WERI-Rb-1 (cell line): ENCODE results near the gene SHISAL1.
"Not testable (repeated sequence)": the region's sequence is repeated elsewhere in the genome, so short reads cannot be mapped to it uniquely, and the experiment has no call there.

Experiments
- DNase-seq: peaks from one replicate; pipeline ENCODE4 v3.0.0-alpha.2; 2020
- H3K27ac ChIP-seq: fragments of 250-450 bp; sonication (Bioruptor Pico); 2 replicates; pipeline ENCODE4 v1.5.1; 2020; ENCODE audit warnings: mild to moderate bottlenecking, moderate library complexity
- H3K27me3 ChIP-seq: fragments of 250-450 bp; sonication (Bioruptor Pico); 2 replicates; pipeline ENCODE4 v1.5.1; 2021; ENCODE audit warnings: mild to moderate bottlenecking, low read depth, moderate library complexity; ENCODE audit not compliant: insufficient read depth, severe bottlenecking
- H3K36me3 ChIP-seq: fragments of 250-450 bp; sonication (Bioruptor Pico); 2 replicates; pipeline ENCODE4 v1.5.1; 2020; ENCODE audit warnings: mild to moderate bottlenecking, moderate library complexity
- H3K4me3 ChIP-seq: 2 replicates; pipeline ENCODE4 v1.5.1; 2011; ENCODE audit warnings: low read depth, mild to moderate bottlenecking, control low read depth, low read length
- H3K9me3 ChIP-seq: fragments of 250-450 bp; sonication (Bioruptor Pico); 2 replicates; pipeline ENCODE4 v1.5.1; 2021; ENCODE audit warnings: mild to moderate bottlenecking, moderate library complexity; ENCODE audit not compliant: severe bottlenecking
- CTCF ChIP-seq: IDR thresholded peaks from 2 replicates; pipeline ENCODE4 v1.5.1; 2011; ENCODE audit warnings: low read depth, mild to moderate bottlenecking, control low read depth, inconsistent platforms, low read length

SHISAL1 gene

GRCh38 chr22:44328326-44328725 is 15.6 kb upstream of the SHISAL1 start:
- no peak for TF ChIP-seq CTCF
- H3K36me3 ChIP-seq, result no peaks in the 10 kb centered on the region
- H3K9me3 ChIP-seq, result no peaks in the 10 kb centered on the region
- peaks cover 5% of the 10 kb centered on the region for H3K27me3 ChIP-seq
- H3K4me3 ChIP-seq, result no peak overlapping the region
- no peak overlapping the region for H3K27ac ChIP-seq
- no peak for DNase-seq

- H3K4me3 ChIP-seq, result peak overlapping the region; percentile 52
Measured at GRCh38 chr22:44326491-44326885, 13.7 kb upstream of the SHISAL1 start.

GRCh38 chr22:44325718-44326490 is 13.2 kb upstream of the SHISAL1 start:
- no peaks in the 10 kb centered on the region for H3K36me3 ChIP-seq
- 0 out of 2 replicates have a peak, but pooled peaks have one; percentile 13 for TF ChIP-seq CTCF
- H3K27me3 ChIP-seq, result no peaks in the 10 kb centered on the region
- peak overlapping the region; percentile 22; the same call in 1 of the 2 replicates for H3K27ac ChIP-seq
- no peaks in the 10 kb centered on the region for H3K9me3 ChIP-seq
- peak overlapping the region; percentile 52 for H3K4me3 ChIP-seq
- no peak for DNase-seq

More at GRCh38 chr22:44326491-44326885, 13.7 kb upstream of the SHISAL1 start:
- no peak for DNase-seq
- no peaks in the 10 kb centered on the region for H3K36me3 ChIP-seq
- TF ChIP-seq CTCF, result no peak
- H3K9me3 ChIP-seq, result no peaks in the 10 kb centered on the region
- peak overlapping the region; percentile 22; the same call in 1 of the 2 replicates for H3K27ac ChIP-seq
- no peaks in the 10 kb centered on the region for H3K27me3 ChIP-seq

- H3K4me3 ChIP-seq, H3K9me3 ChIP-seq, H3K36me3 ChIP-seq, DNase-seq, H3K27ac ChIP-seq, H3K27me3 ChIP-seq: not testable (repeated sequence)
Measured at GRCh38 chr22:44323140-44323790, 10.5 kb upstream of the SHISAL1 start.

- H3K4me3 ChIP-seq, result no peak overlapping the region
- H3K36me3 ChIP-seq, result no peaks in the 10 kb centered on the region
- DNase-seq, result no peak
- H3K27ac ChIP-seq, result no peak overlapping the region
- TF ChIP-seq CTCF, result no peak
- H3K9me3 ChIP-seq, result no peaks in the 10 kb centered on the region
- H3K27me3 ChIP-seq, result no peaks in the 10 kb centered on the region
Measured at GRCh38 chr22:44319685-44320084, 6.9 kb upstream of the SHISAL1 start.

GRCh38 chr22:44318751-44319150 is 6.0 kb upstream of the SHISAL1 start:
- H3K27me3 ChIP-seq, result no peaks in the 10 kb centered on the region
- no peaks in the 10 kb centered on the region for H3K9me3 ChIP-seq
- no peak for DNase-seq
- H3K27ac ChIP-seq, result no peak overlapping the region
- TF ChIP-seq CTCF, result no peak
- no peak overlapping the region for H3K4me3 ChIP-seq
- H3K36me3 ChIP-seq, result no peaks in the 10 kb centered on the region
